ENCODE results near the gene AKAP8.

AKAP8 gene

GRCh38 chr19:15332311-15332996, 47.1 kb downstream of the AKAP8 start, which contains the start of gene BRD4:
Gene BRD4 (minus strand): TSS chr19:15332539. CDS start chr19:15273099, 59,440 bp downstream.
- DNase-seq (ENCODE audit: low read depth in 2 of 2) = no peak

DNA sequence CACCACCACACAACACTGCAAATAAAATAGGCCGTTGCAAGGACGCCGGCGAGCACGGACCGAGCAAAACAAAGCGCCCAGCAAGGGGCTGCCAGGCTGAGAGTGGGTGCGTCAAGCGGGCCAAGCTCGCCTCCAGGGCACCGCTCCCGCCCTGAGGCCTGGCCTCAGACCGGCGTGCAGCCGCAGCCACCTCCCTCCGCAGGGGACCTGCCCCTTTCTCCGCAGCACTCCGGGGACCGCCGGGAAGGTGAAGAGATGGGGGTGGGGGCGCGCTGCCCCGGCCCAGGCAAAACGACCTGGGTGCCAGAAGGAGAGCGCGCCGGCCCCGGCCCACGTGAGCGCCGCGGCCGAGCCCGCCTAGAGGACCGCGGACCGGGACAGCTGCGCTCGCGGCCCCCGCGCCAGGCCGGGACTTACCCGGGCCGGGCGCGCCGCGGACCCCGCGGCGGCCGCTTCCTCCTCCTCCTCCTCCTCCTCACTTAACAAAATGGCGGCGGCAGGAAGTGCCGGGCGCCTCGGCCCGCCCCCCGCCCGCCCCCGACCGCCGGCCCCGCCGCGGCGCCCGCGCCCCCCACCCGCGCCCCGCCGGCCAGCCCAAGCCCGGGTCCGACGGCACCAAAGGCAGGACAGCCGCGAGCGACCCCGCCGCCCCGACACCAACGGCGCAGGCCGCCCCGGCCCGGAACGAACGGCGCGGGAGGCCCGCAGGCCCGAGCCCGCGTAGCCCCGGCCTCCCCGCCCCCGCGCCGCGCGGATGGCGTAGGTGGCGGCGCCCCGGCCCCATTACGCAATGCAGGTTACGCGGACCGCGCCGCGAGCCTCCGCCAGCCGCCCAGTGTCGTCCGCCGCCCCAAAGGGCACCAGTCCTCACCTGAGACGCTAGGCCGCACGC, 47.9 kb downstream of the AKAP8 start:
- no peak for DNase-seq (ENCODE audit: low read depth in 2 of 2)

- DNase-seq (ENCODE audit: low read depth in 2 of 2) = no peak
Observed at GRCh38 chr19:15330801-15331418, 48.7 kb downstream of the AKAP8 start.

GRCh38 chr19:15328312-15328711, 51.3 kb downstream of the AKAP8 start:
- no peak for DNase-seq (ENCODE audit: low read depth in 2 of 2)

DNA sequence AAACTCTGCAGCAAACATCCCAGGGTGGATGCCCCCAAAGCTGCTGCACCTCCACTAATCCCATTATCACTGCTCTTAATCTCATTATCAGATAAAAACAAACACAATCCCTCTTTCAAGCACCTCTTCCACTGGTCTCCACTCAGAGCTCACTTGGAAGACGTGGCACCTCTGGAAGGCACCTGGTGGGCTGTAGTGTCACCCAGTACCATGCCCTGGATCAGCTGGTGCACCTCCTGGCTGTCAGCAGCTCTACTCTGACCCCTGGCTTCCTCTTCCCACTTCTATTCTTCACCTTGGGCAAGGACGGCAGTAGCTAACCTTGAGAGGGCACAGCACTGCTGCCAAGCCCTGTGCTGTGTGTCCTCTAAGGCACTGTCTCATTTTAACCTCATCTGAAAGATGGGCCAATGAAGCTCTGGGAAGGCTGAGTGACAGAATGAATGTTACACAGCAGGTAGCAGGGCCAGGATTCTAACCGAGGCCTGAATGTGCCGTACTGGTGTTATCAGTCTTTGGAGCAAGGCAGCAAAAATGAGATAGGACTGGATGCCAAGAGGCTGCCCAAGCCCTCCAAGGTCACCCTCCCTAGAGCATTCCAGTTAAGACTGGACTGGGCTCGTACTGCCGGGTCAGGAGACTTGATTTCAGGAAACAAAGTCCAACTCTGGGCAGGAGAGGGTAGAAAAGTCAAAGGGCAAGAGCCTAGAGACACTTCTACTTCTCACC, 54.6 kb downstream of the AKAP8 start:
- DNase-seq (ENCODE audit: low read depth in 2 of 2) = no peak

- DNase-seq (ENCODE audit: low read depth in 2 of 2) = no peak
Observed at GRCh38 chr19:15323496-15324235, 55.9 kb downstream of the AKAP8 start.

DNA sequence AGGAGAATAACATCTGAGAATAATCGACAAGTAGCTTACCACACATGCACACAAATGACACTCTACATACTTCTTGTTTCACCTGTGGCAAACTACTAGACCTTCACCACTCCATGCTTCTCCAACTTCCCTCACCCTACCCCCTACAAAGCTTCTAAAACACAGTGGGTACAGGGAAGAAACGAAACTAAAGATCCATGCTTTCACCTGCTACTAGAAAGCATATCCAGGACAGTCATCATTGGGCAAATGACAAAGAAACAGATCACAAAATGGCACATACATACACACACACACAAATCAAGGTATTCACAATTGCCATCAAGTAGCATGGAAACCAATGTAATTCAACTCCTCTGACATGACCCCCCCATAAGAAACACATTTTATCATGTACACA, 57.8 kb downstream of the AKAP8 start:
- no peak for DNase-seq (ENCODE audit: low read depth in 2 of 2)

DNA sequence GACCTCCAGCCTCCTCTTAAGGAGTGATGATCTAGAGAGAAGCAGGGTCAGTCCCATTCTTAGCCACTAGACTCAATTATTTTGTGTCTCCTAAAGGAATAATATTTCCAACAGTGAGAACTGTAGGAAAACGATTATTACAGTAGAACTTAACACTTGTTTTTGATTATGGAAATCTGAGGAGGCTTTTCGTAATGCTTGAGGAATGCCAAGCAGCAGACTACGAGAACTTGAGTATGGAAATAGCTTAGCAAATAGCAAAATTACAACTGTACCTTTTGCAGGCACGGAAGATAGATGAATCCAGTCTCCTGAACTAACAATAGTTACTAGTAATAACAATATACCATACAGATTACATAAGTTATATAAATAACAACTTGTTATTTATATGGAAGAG, 59.5 kb downstream of the AKAP8 start:
- DNase-seq (ENCODE audit: low read depth in 2 of 2) = peak; percentile 64 to 74

DNA sequence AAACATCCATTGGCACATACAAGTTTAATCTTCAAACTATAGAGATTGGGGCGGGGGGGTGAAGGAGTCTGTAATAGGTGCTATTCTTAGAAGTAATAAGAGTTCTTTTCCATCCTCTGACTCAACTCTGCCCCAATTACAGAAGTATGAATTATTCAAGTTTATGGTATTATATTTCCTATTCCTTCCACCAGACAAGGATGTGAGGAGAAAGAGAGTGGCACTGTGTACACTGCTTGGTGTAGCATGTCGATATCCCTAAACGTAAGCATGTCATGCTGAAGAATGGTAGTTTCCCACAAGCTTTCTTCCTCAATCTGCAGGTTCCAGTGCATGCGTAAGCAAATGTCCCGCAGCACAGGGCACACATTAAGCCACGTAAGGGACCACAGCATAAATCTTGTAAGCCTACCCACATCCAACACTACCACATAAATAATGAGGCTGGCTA, 61.3 kb downstream of the AKAP8 start:
- no peak for DNase-seq (ENCODE audit: low read depth in 2 of 2)

DNA sequence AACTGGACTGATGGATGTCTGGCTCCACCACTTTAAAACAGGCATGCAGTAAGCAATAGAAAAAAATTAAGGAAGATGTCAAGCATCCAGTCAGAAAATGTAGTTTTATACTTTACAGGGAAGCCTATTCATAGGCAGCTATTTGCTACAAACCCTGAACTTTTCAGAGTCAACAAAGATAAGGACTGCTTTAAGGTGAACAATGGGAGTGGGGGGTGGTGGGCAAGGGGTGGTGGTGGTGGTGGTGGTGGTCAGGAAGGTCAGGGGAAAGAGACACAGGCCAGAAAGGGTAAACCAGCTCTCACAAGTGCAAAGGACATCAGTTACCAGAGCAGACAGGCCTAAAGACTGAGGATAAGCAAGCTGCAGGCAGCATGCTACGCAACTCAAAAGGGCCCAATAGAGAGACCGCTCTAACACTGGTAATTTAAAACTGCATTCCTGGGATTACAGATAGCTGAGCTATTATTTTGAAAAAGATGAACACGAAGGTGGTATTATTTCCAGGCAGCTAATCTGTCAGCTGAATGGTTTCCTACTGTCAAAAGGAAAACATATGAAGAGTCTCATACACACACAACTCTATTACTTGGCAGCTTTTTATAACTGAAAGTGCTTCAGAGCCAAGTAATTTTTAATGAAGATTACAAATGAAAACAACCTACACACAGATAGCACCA, 62.1 kb downstream of the AKAP8 start:
- DNase-seq (ENCODE audit: low read depth in 2 of 2) = peak in 1 of 2 experiments; percentile 36

GRCh38 chr19:15316498-15316897, 63.1 kb downstream of the AKAP8 start:
- no peak for DNase-seq (ENCODE audit: low read depth in 2 of 2)

- DNase-seq (ENCODE audit: low read depth in 2 of 2) = no peak
Observed at GRCh38 chr19:15315101-15315500, 64.5 kb downstream of the AKAP8 start.

- no peak for DNase-seq (ENCODE audit: low read depth in 2 of 2)
Observed at GRCh38 chr19:15313649-15314279, 65.8 kb downstream of the AKAP8 start.

DNA sequence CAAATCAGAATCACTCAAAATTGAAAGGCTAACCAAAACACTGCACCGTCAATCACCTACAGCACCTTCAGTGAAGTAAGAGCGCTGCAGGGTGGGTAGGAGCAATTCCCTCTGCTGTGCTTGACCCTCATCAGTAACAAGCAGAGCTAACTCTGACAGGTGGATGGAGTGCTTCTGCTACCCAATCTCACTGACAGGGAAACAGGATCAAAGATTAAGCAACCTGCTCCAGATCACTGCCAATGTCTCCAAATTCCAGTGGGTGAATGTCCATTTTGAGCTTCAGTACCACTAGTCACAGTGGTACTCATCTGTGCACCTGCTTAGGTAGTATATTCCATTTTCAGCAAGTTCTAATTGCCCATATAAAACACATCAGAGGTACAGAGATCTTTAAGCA, 72.4 kb downstream of the AKAP8 start:
- DNase-seq (ENCODE audit: low read depth in 2 of 2) = no peak

DNA sequence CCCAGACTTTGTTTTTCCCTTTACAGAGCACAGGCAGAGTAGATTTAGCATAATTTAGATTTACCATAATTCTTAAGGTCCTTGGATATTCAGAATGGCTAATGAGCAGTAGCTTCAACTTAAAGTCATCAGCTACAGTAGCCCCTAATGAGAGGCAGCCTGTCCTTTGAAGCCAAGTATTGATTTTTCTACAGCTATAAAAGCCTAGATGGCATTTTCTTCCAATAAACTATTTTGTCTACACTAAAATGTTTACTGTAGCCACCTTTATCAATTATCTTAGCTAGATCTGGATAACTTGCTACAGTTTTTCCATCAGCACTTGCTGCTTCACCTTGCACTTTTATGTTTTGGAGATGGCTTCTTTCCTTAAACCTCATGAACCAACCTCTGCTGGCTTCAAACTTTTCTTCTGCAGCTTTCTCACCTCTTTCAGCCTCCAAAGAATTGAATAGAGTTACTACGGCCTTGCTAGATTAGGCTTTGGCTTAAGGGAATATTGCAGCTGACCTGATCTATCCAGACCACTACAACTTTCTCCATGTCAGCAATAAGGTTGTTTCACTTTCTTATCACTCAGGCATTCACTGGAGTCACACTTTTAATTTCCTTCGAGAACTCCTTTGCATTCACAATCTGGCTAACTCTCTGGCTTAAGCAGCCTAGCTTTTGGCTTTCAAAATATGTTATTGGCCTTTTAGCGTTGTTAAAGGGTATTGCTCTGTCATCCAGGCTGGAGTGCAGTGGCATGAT, 73.8 kb downstream of the AKAP8 start:
- no peak for DNase-seq (ENCODE audit: low read depth in 2 of 2)

- no peak for DNase-seq (ENCODE audit: low read depth in 2 of 2)
Observed at GRCh38 chr19:15304140-15304705, 75.4 kb downstream of the AKAP8 start.

Measured in fibroblast of skin of left biceps (primary cell).